ENCODE results near the gene NHLH1. TPM values are rescaled to one million over a fixed set of nuclear protein-coding genes. Genes with fewer than 3 reads are reported as not detected.
A peak's percentile ranks its signal among the peaks of the same experiment; 100 is the strongest.

The NHLH1 gene
- total and polyA plus RNA-seq, 2 of the 13 experiments (the other 11 are each of a cell fraction or from before 2014, with no cell fraction given), result 0.11 to 0.57 TPM

DNA sequence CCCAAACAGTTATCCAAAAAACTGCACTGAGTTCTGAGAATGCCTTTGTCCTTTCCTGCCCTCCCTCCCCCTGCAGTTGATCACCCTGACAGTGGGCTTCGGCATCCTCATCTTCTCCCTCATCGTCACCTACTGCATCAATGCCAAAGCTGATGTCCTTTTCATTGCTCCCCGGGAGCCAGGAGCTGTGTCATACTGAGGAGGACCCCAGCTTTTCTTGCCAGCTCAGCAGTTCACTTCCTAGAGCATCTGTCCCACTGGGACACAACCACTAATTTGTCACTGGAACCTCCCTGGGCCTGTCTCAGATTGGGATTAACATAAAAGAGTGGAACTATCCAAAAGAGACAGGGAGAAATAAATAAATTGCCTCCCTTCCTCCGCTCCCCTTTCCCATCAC, 8.8 kb upstream of the NHLH1 start:
- ChIA-PET CTCF (ENCODE audit: low intra/inter-chr PET ratio, low total read pairs) (no interaction called here), POLR2A (interaction anchor here (1.1 kb wide), 1 partner anchor 13 kb away, joined by 4 read pairs; no protein-coding TSS in a partner anchor)
- H3K36me3 ChIP-seq (replicated peaks in 1 of 2; ENCODE audit: control insufficient read depth in 1 of 2, insufficient read depth in 2 of 2, low read length in 2 of 2), result peaks cover 23 to 54% of the 10 kb centered on the region in 2 experiments
- no TSS peak for BruUV-seq (replicated peaks)
- TF ChIP-seq RORA (CRISPR knock-in tag; IDR thresholded peaks at IDR 0.05) (no peak), MAFK (conservative IDR thresholded peaks at IDR 0.05 in 1 of 2, IDR thresholded peaks at IDR 0.05 in 1 of 2; ENCODE audit: low read length in 2 of 2) (peak; percentile 49 to 58)
- in situ Hi-C loops (cut with HindIII; ENCODE audit: extremely low pct_ligation_motif_present, low pct_unique_long_range_greater_than_20kb) (no loop called here), intact Hi-C loops (cut with micrococcal nuclease; ENCODE audit: unreplicated experiment) (no loop called here)
- no peak overlapping the region for H3K4me3 ChIP-seq (replicated peaks in 1 of 3; ENCODE audit: insufficient read depth in 1 of 3, low read depth in 2 of 3, low read length in 3 of 3)
- no peak overlapping the region for H3K9ac ChIP-seq (ENCODE audit: insufficient read depth, low read depth, low read length)
- no peak overlapping the region for H2AFZ ChIP-seq (ENCODE audit: low read length)
- ATAC-seq, result no peak
- no peak for FAIRE-seq
- H3K27me3 ChIP-seq (ENCODE audit: control insufficient read depth in 1 of 2, insufficient read depth in 2 of 2, low read length in 2 of 2), result no peaks in the 10 kb centered on the region
- H4K20me1 ChIP-seq (ENCODE audit: insufficient read depth, low read length), result no peaks in the 10 kb centered on the region
- no peak overlapping the region for H3K4me2 ChIP-seq (ENCODE audit: low read depth, low read length)
- no peaks in the 10 kb centered on the region for H3K79me2 ChIP-seq (ENCODE audit: insufficient read depth, low read length)
- H3K27ac ChIP-seq (ENCODE audit: extremely low read length, insufficient read depth, low read length), result no peak overlapping the region
- peaks cover 7% of the 10 kb centered on the region; the same call in 1 of the 2 replicates for H3K4me1 ChIP-seq (ENCODE audit: insufficient read depth, low read length)
- no peak for DNase-seq (ENCODE audit: low spot score)
- no peaks in the 10 kb centered on the region for H3K9me3 ChIP-seq (ENCODE audit: low read length)
- over 99% methylated on average over 4 of the region's 4 CpGs for WGBS (ENCODE audit: low lambda C conversion rate)

DNA sequence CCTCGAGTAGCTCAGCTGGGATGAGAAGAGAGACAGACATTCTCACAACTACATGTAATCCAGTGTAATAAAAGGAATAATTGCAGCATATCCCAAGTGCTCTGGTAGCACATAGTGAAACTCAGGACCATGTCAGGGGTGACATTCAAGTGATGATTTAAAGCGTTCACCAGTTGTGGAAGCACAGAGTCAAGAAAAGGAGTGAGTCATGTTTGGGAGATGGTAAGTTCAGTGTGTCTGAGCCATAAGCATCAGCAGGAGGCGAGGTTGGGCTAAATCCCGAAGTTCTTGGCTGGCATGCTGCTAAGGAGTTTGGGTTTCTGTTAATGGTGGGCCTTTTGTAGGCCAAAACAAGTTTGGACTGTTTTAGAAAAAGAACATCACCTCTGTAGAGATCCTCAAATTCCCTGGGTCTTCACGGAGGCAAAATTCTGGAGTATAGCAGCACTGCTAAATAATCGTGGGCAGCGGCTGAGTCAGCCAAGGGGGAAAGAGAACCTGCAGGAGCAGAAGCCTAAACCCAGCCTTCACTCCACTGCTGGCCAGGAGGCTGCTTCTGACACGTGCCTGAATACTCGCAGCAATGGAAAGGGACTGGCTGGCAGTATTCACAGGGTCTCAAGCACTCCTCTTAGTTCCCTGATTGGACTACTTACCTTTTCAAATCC, 7.2 kb upstream of the NHLH1 start:
- CTCF ChIA-PET (ENCODE audit: low intra/inter-chr PET ratio, low total read pairs), result no interaction called here
- WGBS (ENCODE audit: low lambda C conversion rate), result 95% methylated on average over 9 of the region's 9 CpGs
- Histone ChIP-seq H3K36me3 (replicated peaks in 1 of 2; ENCODE audit: control insufficient read depth in 1 of 2, insufficient read depth in 2 of 2, low read length in 2 of 2) (peaks cover 13 to 38% of the 10 kb centered on the region in 2 experiments), H3K27ac (ENCODE audit: extremely low read length, insufficient read depth, low read length) (no peak overlapping the region), H3K9me3 (ENCODE audit: low read length) (no peaks in the 10 kb centered on the region), H3K4me1 (ENCODE audit: insufficient read depth, low read length) (peaks cover 7% of the 10 kb centered on the region; the same call in 1 of the 2 replicates), H3K4me3 (replicated peaks in 1 of 3; ENCODE audit: insufficient read depth in 1 of 3, low read depth in 2 of 3, low read length in 3 of 3) (no peak overlapping the region), H3K4me2 (ENCODE audit: low read depth, low read length) (no peak overlapping the region), H2AFZ (ENCODE audit: low read length) (no peak overlapping the region), H3K9ac (ENCODE audit: insufficient read depth, low read depth, low read length) (no peak overlapping the region), H3K79me2 (ENCODE audit: insufficient read depth, low read length) (no peaks in the 10 kb centered on the region), H3K27me3 (ENCODE audit: control insufficient read depth in 1 of 2, insufficient read depth in 2 of 2, low read length in 2 of 2) (no peaks in the 10 kb centered on the region), H4K20me1 (ENCODE audit: insufficient read depth, low read length) (no peaks in the 10 kb centered on the region)
- DNase-seq (ENCODE audit: low spot score) (no peak), FAIRE-seq (no peak), ATAC-seq (no peak; the same call in 2 of the 3 replicates)
- TF ChIP-seq RBFOX2 (IDR thresholded peaks at IDR 0.05; ENCODE audit: low read depth, low read length), result no peak
- TF ChIP-seq RBM22 (optimal IDR thresholded peaks at IDR 0.05; ENCODE audit: low read length), result peak; percentile 13
- no TSS peak for BruUV-seq (replicated peaks)
- POLR2A ChIA-PET, result no interaction called here
- intact Hi-C loops (cut with micrococcal nuclease; ENCODE audit: unreplicated experiment), result no loop called here
- in situ Hi-C loops (cut with HindIII; ENCODE audit: extremely low pct_ligation_motif_present, low pct_unique_long_range_greater_than_20kb), result no loop called here
